ENCODE results near the gene ACLY. TPM values are rescaled to one million over a fixed set of nuclear protein-coding genes. Genes with fewer than 3 reads are reported as not detected.
A peak's percentile ranks its signal among the peaks of the same experiment; 100 is the strongest.

Gene ACLY
- 10 to 100 TPM; 69.9 to 79.3 TPM for total RNA-seq
- 10 to 100 TPM; 42.7 to 61.3 (median 50.1) TPM for polyA plus RNA-seq
- total RNA-seq: 107 to 383 (median 183) reads per million in 6 experiments

GRCh38 chr17:41918314-41919164 is at the start of gene ACLY:
Gene ACLY (minus strand): TSS chr17:41918951. CDS start chr17:41913873, 5,078 bp downstream.
- H3K27ac Mint-ChIP-seq: peak within 1 kb of the TSS in 9 of 10 donors; percentile 61 to 95 (median 89)
- H3K27me3 Mint-ChIP-seq: no peaks in the 10 kb centered on the region
- peak within 1 kb of the TSS; percentile 85 to 95 (median 90) for H3K4me3 Mint-ChIP-seq
- ATAC-seq (peak; percentile 97 to 99), DNase-seq (peak; percentile 89 to 96 (median 93))
- POLR2A ChIA-PET: interaction anchor here (0.8 to 3.6 kb wide), 15 partner anchors 9 to 470 kb away, joined by 3 to 37 read pairs (median 4); partner anchors contain the start of genes CNP, DNAJC7, EIF1 and KLHL11
- peaks cover 0 to 3% (median 0%) of the 10 kb centered on the region in 3 donors for H3K36me3 Mint-ChIP-seq
- H3K9me3 Mint-ChIP-seq: no peaks in the 10 kb centered on the region
- peaks cover 16 to 44% (median 34%) of the 10 kb centered on the region in 4 donors for H3K4me1 Mint-ChIP-seq

DNA sequence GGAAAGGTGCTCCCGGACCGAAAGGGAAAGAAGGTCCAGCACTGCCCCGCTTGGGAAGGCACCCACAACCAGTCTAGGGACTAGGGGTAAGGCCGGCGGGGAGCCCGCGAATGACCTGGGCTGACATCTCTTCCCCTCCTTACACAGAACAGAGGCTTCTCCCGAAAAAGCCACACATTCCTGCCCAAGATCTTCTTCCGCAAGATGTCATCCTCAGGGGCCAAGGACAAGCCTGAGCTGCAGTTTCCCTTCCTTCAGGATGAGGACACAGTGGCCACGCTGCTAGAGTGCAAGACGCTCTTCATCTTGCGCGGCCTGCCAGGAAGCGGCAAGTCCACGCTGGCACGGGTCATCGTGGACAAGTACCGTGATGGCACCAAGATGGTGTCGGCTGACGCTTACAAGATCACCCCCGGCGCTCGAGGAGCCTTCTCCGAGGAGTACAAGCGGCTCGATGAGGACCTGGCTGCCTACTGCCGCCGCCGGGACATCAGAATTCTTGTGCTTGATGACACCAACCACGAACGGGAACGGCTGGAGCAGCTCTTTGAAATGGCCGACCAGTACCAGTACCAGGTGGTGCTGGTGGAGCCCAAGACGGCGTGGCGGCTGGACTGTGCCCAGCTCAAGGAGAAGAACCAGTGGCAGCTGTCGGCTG is 49.3 kb upstream of the ACLY start:
- Mint-ChIP-seq H3K36me3 (peaks cover 0 to 13% (median 0%) of the 10 kb centered on the region in 3 donors), H3K4me3 (peak overlapping the region; percentile 72 to 88 (median 80)), H3K27ac (peak overlapping the region in 9 of 10 donors; percentile 66 to 91 (median 88)), H3K9me3 (no peaks in the 10 kb centered on the region), H3K4me1 (peaks cover 17 to 56% (median 52%) of the 10 kb centered on the region in 4 donors), H3K27me3 (no peaks in the 10 kb centered on the region)
- POLR2A ChIA-PET: interaction anchor here (0.7 to 3.2 kb wide), 4 partner anchors 10 to 187 kb away, joined by 3 to 56 read pairs (median 10); partner anchors contain the start of genes DNAJC7, ODAD4 and RAB5C
- no peak for DNase-seq
- no peak for ATAC-seq

DNA sequence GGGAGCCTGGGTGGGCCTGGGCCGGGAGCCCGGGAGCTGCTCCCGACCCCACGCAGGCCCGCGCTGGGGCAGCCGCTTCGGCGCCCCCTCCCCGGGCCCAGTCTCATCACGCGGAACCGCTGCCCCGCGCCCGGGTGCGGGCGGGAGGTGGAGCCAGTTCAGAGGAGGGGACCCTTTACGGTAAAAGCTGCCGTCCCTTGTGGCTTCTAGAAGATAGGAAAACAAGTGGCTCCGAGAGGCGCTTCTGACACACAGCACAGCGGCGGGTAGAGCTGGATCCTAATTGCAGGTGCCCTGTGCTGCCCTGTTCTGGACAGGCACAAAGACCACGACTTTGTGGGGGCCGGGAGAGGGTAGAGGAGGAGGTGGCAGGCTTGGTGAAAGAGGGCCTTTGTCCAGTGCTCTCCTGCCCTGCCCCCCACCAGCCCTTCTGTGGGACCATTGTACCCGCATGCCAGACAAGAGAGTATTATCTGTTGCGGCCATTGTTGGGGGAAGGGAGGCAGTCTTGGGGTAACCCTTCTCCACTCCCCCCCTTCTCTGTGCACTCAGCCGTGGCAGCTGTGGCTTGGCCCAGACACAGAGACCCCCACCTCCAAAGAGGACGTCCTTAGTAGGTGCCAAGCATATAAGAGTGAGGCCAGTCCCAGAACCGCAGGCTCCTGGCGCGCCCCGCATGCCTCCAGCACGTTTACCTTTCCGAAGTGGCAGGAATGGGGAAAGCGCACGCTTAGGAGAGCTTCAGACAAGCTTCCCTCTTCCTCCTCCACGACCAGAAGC is 48.6 kb upstream of the ACLY start:
- H3K36me3 Mint-ChIP-seq: peaks cover 0 to 6% (median 0%) of the 10 kb centered on the region in 3 donors
- ATAC-seq (peak; percentile 4 to 18), DNase-seq (peak in 6 of 10 donors; percentile 20 to 44 (median 32))
- H3K4me1 Mint-ChIP-seq: peaks cover 14 to 54% (median 51%) of the 10 kb centered on the region in 4 donors
- POLR2A ChIA-PET: interaction anchor here (0.7 to 3.2 kb wide), 15 partner anchors 10 to 642 kb away, joined by 3 to 56 read pairs (median 5); partner anchors contain the start of genes ACLY, DHX58, DNAJC7 and GHDC
- peak overlapping the region; percentile 80 to 94 (median 86) for H3K4me3 Mint-ChIP-seq
- peak overlapping the region; percentile 14 to 93 (median 88) for H3K27ac Mint-ChIP-seq
- H3K27me3 Mint-ChIP-seq: no peaks in the 10 kb centered on the region
- no peaks in the 10 kb centered on the region for H3K9me3 Mint-ChIP-seq

GRCh38 chr17:41966463-41967140 is 47.9 kb upstream of the ACLY start, which contains the start of gene CNP:
Gene CNP (plus strand): TSS chr17:41966795. CDS start chr17:41966885, 90 bp downstream.
- Mint-ChIP-seq H3K27me3 (no peaks in the 10 kb centered on the region), H3K4me1 (peaks cover 14 to 51% (median 49%) of the 10 kb centered on the region in 4 donors), H3K27ac (peak within 1 kb of the TSS; percentile 82 to 97 (median 93)), H3K4me3 (peak within 1 kb of the TSS; percentile 80 to 94 (median 88)), H3K9me3 (no peaks in the 10 kb centered on the region), H3K36me3 (peaks cover 0 to 3% (median 0%) of the 10 kb centered on the region in 3 donors)
- peak; percentile 82 for ATAC-seq
- DNase-seq: peak; percentile 82 to 96 (median 90)
- POLR2A ChIA-PET: interaction anchor here (0.6 to 3.2 kb wide), 24 partner anchors 11 to 1401 kb away, joined by 3 to 56 read pairs (median 4); partner anchors contain the start of genes ACLY, DHX58, DNAJC7 and GHDC

- peaks cover 14 to 47% (median 44%) of the 10 kb centered on the region in 4 donors for H3K4me1 Mint-ChIP-seq
- DNase-seq (peak; percentile 35 to 75 (median 53)), ATAC-seq (peak; percentile 50 to 57)
- H3K4me3 Mint-ChIP-seq: peak overlapping the region; percentile 80 to 94 (median 88)
- H3K9me3 Mint-ChIP-seq: no peaks in the 10 kb centered on the region
- no peaks in the 10 kb centered on the region for H3K27me3 Mint-ChIP-seq
- H3K27ac Mint-ChIP-seq: peak overlapping the region; percentile 82 to 97 (median 92)
- no peaks in the 10 kb centered on the region for H3K36me3 Mint-ChIP-seq
- POLR2A ChIA-PET: interaction anchor here (0.6 to 3.2 kb wide), 19 partner anchors 12 to 1402 kb away, joined by 3 to 56 read pairs (median 4); partner anchors contain the start of genes ACLY, DHX58, DNAJC7 and KAT2A
Measured at GRCh38 chr17:41965694-41966462, 47.1 kb upstream of the ACLY start.

- ATAC-seq (peak; percentile 20 to 24), DNase-seq (peak; percentile 50 to 86 (median 68))
- Mint-ChIP-seq H3K9me3 (no peaks in the 10 kb centered on the region), H3K27me3 (no peaks in the 10 kb centered on the region), H3K36me3 (no peaks in the 10 kb centered on the region), H3K27ac (peak overlapping the region in 4 of 10 donors; percentile 29 to 57 (median 40)), H3K4me1 (peaks cover 11 to 27% (median 24%) of the 10 kb centered on the region in 4 donors), H3K4me3 (peak overlapping the region in 2 of 10 donors; percentile 30 to 75)
- POLR2A ChIA-PET: interaction anchor here (0.7 to 1.0 kb wide), 4 partner anchors 32 to 153 kb away, joined by 3 to 4 read pairs (median 4); partner anchors contain the start of genes DHX58, DNAJC7 and ODAD4
Measured at GRCh38 chr17:41962768-41963434, 44.1 kb upstream of the ACLY start.

DNA sequence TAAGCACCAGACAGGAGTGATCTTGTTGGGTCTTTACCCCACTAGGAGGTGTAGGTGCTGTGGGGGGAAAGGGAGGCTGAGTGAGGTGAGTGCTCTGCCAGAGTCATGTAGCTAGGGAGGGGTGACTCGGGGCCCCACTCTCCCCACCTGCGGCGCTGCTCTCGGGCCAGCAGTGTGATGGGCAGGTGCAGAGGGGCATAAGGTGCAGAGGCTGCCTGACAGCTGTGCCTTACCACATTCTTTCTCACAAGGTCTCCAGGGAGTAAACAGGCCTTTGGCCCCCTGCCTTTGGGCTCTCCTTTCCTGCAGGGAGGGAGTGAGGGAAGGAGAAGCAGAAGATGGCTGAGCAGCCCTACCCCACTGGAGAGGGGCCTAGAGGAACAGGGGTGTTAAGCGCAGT is 43.4 kb upstream of the ACLY start:
- ATAC-seq (no peak), DNase-seq (no peak)
- POLR2A ChIA-PET: no interaction called here
- Mint-ChIP-seq H3K27me3 (no peaks in the 10 kb centered on the region), H3K4me3 (no peak overlapping the region), H3K9me3 (no peaks in the 10 kb centered on the region), H3K36me3 (no peaks in the 10 kb centered on the region), H3K27ac (peak overlapping the region in 2 of 10 donors; percentile 37 to 48), H3K4me1 (peaks cover 10 to 21% (median 16%) of the 10 kb centered on the region in 4 donors)

GRCh38 chr17:41959336-41960095 is 40.8 kb upstream of the ACLY start:
- H3K4me1 Mint-ChIP-seq: peaks cover 0 to 7% (median 4%) of the 10 kb centered on the region in 4 donors
- POLR2A ChIA-PET: interaction anchor here (1.0 kb wide), 1 partner anchor 94 kb away, joined by 4 read pairs; no protein-coding TSS in a partner anchor
- no peak overlapping the region for H3K27ac Mint-ChIP-seq
- no peaks in the 10 kb centered on the region for H3K36me3 Mint-ChIP-seq
- no peaks in the 10 kb centered on the region for H3K27me3 Mint-ChIP-seq
- ATAC-seq (no peak), DNase-seq (no peak)
- no peak overlapping the region for H3K4me3 Mint-ChIP-seq
- H3K9me3 Mint-ChIP-seq: no peaks in the 10 kb centered on the region

DNA sequence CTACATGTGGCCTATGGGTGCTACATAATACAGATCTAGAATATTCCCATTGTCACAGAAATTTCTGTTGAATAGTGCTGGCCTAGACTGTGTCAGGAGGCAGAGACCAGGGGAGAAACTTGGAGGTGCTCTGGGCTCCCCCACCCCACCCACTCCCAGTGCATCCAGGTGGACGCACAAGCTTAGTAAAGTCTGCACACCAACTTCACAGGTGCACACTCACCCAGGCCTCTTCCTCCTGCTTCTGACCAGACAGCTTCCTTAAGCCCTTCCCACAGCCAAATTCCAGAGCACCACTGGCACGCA is 40.2 kb upstream of the ACLY start:
- no peak for DNase-seq
- H3K9me3 Mint-ChIP-seq: no peaks in the 10 kb centered on the region
- H3K4me1 Mint-ChIP-seq: peaks cover 0 to 5% (median 4%) of the 10 kb centered on the region in 4 donors
- POLR2A ChIA-PET: no interaction called here
- H3K27ac Mint-ChIP-seq: no peak overlapping the region
- H3K36me3 Mint-ChIP-seq: no peaks in the 10 kb centered on the region
- H3K4me3 Mint-ChIP-seq: no peak overlapping the region
- ATAC-seq: no peak
- H3K27me3 Mint-ChIP-seq: no peaks in the 10 kb centered on the region

Measured in naive thymus-derived CD8-positive, alpha-beta T cell (primary cell).